ENCODE results near the gene KCNA1. TPM values are rescaled to one million over a fixed set of nuclear protein-coding genes. Genes with fewer than 3 reads are reported as not detected.

KCNA1 gene
- total RNA-seq, 1 donor from 2014 or later = 0.19 TPM

GRCh38 chr12:4958697-4959375 lies 49.1 kb downstream of the KCNA1 start:
- no peak for DNase-seq (ENCODE audit: low spot score)

- no peak for DNase-seq (ENCODE audit: low spot score)
Measured at GRCh38 chr12:4959381-4959780, 49.7 kb downstream of the KCNA1 start.

GRCh38 chr12:4960030-4960429 lies 50.3 kb downstream of the KCNA1 start:
- DNase-seq (ENCODE audit: low spot score) = no peak

- DNase-seq (ENCODE audit: low spot score) = no peak
Measured at GRCh38 chr12:4960547-4960946, 50.8 kb downstream of the KCNA1 start.

- no peak for DNase-seq (ENCODE audit: low spot score)
Measured at GRCh38 chr12:4961311-4961710, 51.6 kb downstream of the KCNA1 start.

GRCh38 chr12:4962539-4963486 lies 53.1 kb downstream of the KCNA1 start:
- DNase-seq (ENCODE audit: low spot score) = no peak

Other genes starting within 250 kb of the KCNA1 start
- 1.2 TPM for gene GALNT8, start 189.5 kb upstream of the KCNA1 start, total RNA-seq
- gene KCNA5, start 134.0 kb downstream of the KCNA1 start, total RNA-seq = 0.13 TPM